ENCODE measurements around the gene CRKL. TPM values are rescaled to one million over a fixed set of nuclear protein-coding genes. Genes with fewer than 3 reads are reported as not detected.
A peak's percentile ranks its signal among the peaks of the same experiment; 100 is the strongest.
"Not testable (repeated sequence)": the region's sequence is repeated elsewhere in the genome, so short reads cannot be mapped to it uniquely, and the experiment has no call there.

Gene CRKL
- total RNA-seq, 4 donors from 2014 or later = 29.4 to 74.2 (median 57.6) TPM

DNA sequence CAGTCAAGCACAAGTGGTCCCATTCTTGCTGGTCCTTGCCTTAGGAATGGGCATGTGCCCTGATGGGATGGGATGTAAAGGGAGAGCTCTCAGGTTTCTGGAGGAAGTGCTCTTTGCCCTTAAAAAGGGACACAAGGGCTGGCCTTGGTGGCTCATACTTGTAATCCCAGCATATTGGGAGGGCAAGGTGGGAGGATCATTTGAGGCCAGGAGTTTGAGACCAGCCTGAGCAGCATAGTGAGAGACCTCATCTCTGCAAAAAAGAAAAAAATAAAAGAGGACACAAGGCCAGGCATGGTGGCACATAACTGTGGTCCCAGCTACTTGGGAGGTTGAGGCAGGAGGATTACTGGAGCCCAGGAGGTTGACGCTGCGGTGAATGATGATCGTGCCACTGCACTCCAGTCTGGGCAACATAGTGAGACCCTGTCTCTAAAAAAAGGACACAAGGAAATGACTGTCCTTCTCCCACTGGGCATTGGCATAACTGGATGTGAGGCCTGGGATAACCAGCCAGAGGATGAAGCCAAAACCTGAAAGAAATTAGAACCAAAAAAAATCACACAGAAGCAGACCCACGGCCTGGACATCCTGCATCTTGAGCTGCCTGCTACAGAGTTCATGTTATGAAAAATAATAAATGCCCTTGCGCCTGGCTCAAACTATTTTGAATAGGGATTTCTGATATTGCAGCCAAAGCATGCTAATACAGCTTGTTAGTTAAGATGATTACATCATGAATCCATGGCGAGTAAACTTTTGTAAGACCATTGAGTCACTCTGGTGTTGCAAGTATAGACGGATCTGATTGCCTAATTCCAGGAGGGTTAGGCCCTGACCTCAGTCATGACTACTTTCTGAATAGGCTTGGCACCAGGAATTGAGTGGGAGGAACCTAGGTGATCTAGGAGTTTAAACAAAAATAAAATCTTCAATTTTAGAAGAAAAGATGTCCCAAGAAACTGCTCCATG is 12.9 kb upstream of the CRKL start:
- intact Hi-C loops (cut with DNase I; ENCODE audit: low total_unique reads) = no loop called here
- DNase-seq = peak; percentile 28 to 55
- H3K4me3 ChIP-seq = no peak overlapping the region
- no peaks in the 10 kb centered on the region for H3K4me1 ChIP-seq
- no peaks in the 10 kb centered on the region for H3K27me3 ChIP-seq
- H3K9me3 ChIP-seq = no peaks in the 10 kb centered on the region
- H3K27ac ChIP-seq = peak overlapping the region in 1 of 2 donors; percentile 21
- H3K36me3 ChIP-seq = no peaks in the 10 kb centered on the region
- TF ChIP-seq, protein P1, sequence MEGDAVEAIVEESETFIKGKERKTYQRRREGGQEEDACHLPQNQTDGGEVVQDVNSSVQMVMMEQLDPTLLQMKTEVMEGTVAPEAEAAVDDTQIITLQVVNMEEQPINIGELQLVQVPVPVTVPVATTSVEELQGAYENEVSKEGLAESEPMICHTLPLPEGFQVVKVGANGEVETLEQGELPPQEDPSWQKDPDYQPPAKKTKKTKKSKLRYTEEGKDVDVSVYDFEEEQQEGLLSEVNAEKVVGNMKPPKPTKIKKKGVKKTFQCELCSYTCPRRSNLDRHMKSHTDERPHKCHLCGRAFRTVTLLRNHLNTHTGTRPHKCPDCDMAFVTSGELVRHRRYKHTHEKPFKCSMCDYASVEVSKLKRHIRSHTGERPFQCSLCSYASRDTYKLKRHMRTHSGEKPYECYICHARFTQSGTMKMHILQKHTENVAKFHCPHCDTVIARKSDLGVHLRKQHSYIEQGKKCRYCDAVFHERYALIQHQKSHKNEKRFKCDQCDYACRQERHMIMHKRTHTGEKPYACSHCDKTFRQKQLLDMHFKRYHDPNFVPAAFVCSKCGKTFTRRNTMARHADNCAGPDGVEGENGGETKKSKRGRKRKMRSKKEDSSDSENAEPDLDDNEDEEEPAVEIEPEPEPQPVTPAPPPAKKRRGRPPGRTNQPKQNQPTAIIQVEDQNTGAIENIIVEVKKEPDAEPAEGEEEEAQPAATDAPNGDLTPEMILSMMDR (IDR thresholded peaks at IDR 0.05) = no peak
- no peak for TF ChIP-seq POLR2A (IDR thresholded peaks at IDR 0.05)

DNA sequence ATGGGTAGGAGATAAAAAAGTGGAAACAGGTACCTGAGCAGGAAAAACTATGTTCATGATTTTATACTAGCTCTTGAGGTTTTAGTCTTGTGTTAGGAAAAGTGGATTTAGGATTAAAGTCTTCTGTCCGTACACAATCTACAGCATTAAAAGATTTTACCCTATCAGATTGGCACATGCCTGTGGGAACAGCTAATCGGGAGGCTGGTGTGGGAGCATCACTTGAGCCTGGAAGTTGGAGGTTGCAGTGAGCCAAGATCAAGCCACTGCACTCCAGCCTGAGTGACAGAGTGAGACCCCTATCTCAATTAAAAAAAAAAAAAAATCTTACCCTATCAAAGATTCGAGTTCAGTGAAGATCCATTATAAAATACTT is 12.2 kb upstream of the CRKL start:
- Histone ChIP-seq H3K4me1 (no peaks in the 10 kb centered on the region), H3K27ac (peak overlapping the region in 1 of 2 donors; percentile 21), H3K27me3 (no peaks in the 10 kb centered on the region), H3K36me3 (no peaks in the 10 kb centered on the region), H3K9me3 (no peaks in the 10 kb centered on the region), H3K4me3 (no peak overlapping the region)
- TF ChIP-seq, protein P1 (IDR thresholded peaks at IDR 0.05) = no peak
- TF ChIP-seq POLR2A (IDR thresholded peaks at IDR 0.05) = no peak
- intact Hi-C loops (cut with DNase I; ENCODE audit: low total_unique reads) = no loop called here
- DNase-seq = no peak

DNA sequence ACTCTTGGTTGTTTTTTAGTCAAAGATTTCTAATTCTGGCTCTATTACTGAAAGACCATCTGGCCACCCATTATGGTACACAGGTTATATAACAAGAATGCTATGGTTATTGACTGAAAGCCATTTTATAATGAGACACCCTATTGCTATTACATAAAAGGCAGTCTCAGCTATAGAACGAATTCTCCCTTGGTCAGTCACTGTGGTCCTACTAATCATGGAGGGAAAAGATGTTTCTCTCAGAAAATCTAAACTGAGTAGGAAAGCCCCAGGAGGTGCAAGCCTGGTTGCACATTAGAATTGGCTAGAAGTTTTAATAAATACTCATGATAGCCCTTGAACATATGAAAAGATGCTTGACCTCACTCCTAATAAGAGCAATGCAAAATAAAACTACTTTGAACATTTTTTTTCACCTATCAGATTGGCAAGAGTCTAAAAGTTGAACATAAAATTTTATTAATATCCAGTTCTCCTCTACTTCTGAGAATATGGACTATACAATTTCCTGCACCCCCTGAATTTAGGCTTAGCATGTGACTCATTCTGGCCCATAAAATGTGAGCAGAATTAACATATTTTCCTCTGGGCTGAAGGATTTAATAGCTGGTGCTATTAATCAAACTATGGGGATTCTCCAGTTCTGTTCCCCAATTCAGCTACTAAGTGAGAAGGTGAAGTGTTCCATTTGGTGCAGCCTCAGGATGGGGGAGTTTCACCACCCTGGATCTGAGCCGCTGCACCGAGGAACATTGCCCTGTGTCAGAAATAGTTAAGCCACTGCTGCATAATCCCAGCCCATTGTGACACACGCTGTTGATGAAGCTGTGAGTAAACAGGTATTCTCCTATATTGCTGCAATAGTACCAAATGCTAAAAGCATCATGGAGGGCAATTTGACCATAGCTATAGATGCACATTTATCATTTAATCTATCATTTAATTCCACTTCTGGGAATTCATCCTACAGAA is 11.5 kb upstream of the CRKL start:
- H3K27me3 ChIP-seq = no peaks in the 10 kb centered on the region
- intact Hi-C loops (cut with DNase I; ENCODE audit: low total_unique reads) = no loop called here
- H3K4me1 ChIP-seq = no peaks in the 10 kb centered on the region
- H3K4me3 ChIP-seq = no peak overlapping the region
- TF ChIP-seq, protein P1 (IDR thresholded peaks at IDR 0.05) = no peak
- no peak for TF ChIP-seq POLR2A (IDR thresholded peaks at IDR 0.05)
- H3K27ac ChIP-seq = no peak overlapping the region
- H3K36me3 ChIP-seq = no peaks in the 10 kb centered on the region
- H3K9me3 ChIP-seq = no peaks in the 10 kb centered on the region
- no peak for DNase-seq

DNA sequence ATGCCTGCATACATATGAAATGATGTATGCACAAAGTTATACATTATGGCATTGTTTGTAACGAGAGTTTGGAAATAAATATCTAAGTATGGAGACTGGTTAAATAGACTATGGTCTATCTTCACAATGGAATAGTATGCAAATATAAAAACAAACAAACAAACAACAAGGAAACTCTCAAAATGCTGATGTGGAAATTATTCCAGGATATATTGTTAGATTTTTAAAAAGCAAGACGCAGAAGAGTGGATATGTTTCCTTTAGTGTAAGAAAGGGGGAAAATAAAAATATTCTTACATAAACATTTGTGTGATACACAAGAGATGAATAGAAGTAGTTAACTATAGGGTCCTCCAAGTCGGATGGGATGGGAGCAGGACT is 10.8 kb upstream of the CRKL start:
- DNase-seq = no peak
- TF ChIP-seq POLR2A (IDR thresholded peaks at IDR 0.05) = no peak
- TF ChIP-seq, protein P1 (IDR thresholded peaks at IDR 0.05) = no peak

DNA sequence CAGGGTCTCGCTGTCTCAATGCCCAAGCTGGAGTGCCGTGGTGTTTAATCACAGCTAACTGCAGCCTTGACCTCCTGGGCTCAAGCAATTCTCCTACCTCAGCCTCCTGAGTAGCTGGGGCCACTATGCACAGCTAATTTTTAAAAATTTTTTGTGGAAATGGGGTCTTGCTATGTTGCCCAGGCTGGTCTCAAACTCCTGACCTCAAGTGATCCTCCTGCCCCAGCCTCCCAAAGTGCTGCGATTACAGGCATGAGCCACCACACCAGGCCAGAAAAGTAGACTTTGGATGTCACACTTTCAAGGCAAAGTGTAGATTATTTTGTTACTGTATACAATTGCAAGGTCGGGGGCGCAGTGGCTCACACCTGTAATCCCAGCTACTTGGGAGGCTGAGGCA is 8.5 kb upstream of the CRKL start:
- H3K36me3 ChIP-seq; H3K4me3 ChIP-seq; H3K9me3 ChIP-seq; intact Hi-C loops (cut with DNase I; ENCODE audit: low total_unique reads); H3K4me1 ChIP-seq; H3K27ac ChIP-seq; DNase-seq; H3K27me3 ChIP-seq: not testable (repeated sequence)

More for the DNA sequence above, 10.8 kb upstream of the CRKL start:
- no peak overlapping the region for H3K27ac ChIP-seq
- no peaks in the 10 kb centered on the region for H3K36me3 ChIP-seq
- intact Hi-C loops (cut with DNase I; ENCODE audit: low total_unique reads) = no loop called here
- no peaks in the 10 kb centered on the region for H3K9me3 ChIP-seq
- H3K4me3 ChIP-seq = no peak overlapping the region
- no peaks in the 10 kb centered on the region for H3K4me1 ChIP-seq
- H3K27me3 ChIP-seq = no peaks in the 10 kb centered on the region
